K562 (cell line): ENCODE data around the gene CCNK. TPM values are rescaled to one million over a fixed set of nuclear protein-coding genes. Genes with fewer than 3 reads are reported as not detected.
A peak's percentile ranks its signal among the peaks of the same experiment; 100 is the strongest.

ENCODE experiments used
- ATAC-seq: fragments of 200-7000 bp; cut with Tn5 transposase; 3 replicates; pipeline ENCODE4 v1.9.1; 2020; ENCODE audit warnings: moderate library complexity
- Bru-seq: library from RNA; stranded (reverse); fragments of 400-500 nt; gene quantifications from one replicate; lab custom pipeline; 2021; lab: Mats Ljungman, UMichigan
- BruChase-seq, 2 experiments: library from RNA; stranded (reverse); fragments of 400-500 nt; gene quantifications; one replicate each; lab custom pipeline; 2021; lab: Mats Ljungman, UMichigan
- BruUV-seq: library from RNA; stranded (reverse); fragments of 400-500 nt; replicated peaks from 2 replicates; lab custom pipeline; 2021; lab: Mats Ljungman, UMichigan
- CTCF ChIA-PET: fragments of 300-600 bp; formaldehyde crosslinking; extraction: SDS; loops from one replicate; lab custom pipeline; 2021; ENCODE audit warnings: low intra/inter-chr PET ratio; lab: Yijun Ruan, JAX
- POLR2A ChIA-PET: fragments of 300-600, 350-650 bp; sonication (Branson Sonifier 250); formaldehyde crosslinking; extraction: SDS; loops from one replicate; lab custom pipeline; 2021; ENCODE audit warnings: antibody characterized with exemption, inconsistent platforms; lab: Yijun Ruan, JAX
- DNase-seq, 4 experiments: peaks; one replicate each; pipeline versions ENCODE4 v3.0.0 to v3.0.0-alpha.2; 2011 to 2018; ENCODE audit warnings: low spot score in 3 of 4, mixed read lengths in 3 of 4; ENCODE audit errors: extremely low read depth in 1 of 4
- FAIRE-seq: peaks from 2 replicates; lab custom pipeline; 2011; peaks lifted over from hg19 to GRCh38; lab: Jason Lieb, UNC
- H2AFZ ChIP-seq: 2 replicates; pipeline ENCODE4 v1.6.0; 2011; ENCODE audit warnings: low read depth, low read length, control low read depth, inconsistent platforms
- H3K27ac ChIP-seq: fragments of 200-600 bp; 3 replicates; pipeline ENCODE4 v1.8.0; 2011; ENCODE audit warnings: low read depth, mild to moderate bottlenecking, control low read depth, inconsistent platforms, low read length, moderate library complexity, mixed read lengths; ENCODE audit errors: extremely low read depth
- H3K27me3 ChIP-seq, 2 experiments: fragments of 300-600 bp in 1 of 2; 2 replicates in 1 of 2; 3 replicates in 1 of 2; pipeline versions ENCODE4 v1.6.0 to v1.8.0; 2011; ENCODE audit warnings: inconsistent platforms in 2 of 2, low read length in 2 of 2, mild to moderate bottlenecking in 1 of 2, mixed read lengths in 1 of 2, moderate library complexity in 1 of 2; ENCODE audit not compliant: control insufficient read depth in 2 of 2, insufficient read depth in 2 of 2
- H3K36me3 ChIP-seq: fragments of 300-600 bp; 3 replicates; pipeline ENCODE4 v1.8.0; 2011; ENCODE audit warnings: mild to moderate bottlenecking, low read length, inconsistent platforms; ENCODE audit not compliant: control insufficient read depth, insufficient read depth
- H3K4me1 ChIP-seq, 2 experiments: fragments of 200-600 bp in 1 of 2; replicated peaks in 1 of 2; 2 replicates in 1 of 2; 3 replicates in 1 of 2; pipeline versions ENCODE4 v1.5.1 to v1.8.0; 2011; ENCODE audit warnings: inconsistent platforms in 2 of 2, low read length in 2 of 2, mild to moderate bottlenecking in 1 of 2, mixed read lengths in 1 of 2, moderate library complexity in 1 of 2; ENCODE audit not compliant: control insufficient read depth in 2 of 2, insufficient read depth in 2 of 2
- H3K4me2 ChIP-seq: 2 replicates; pipeline ENCODE4 v1.6.1; 2011; ENCODE audit warnings: low read length, control low read depth, inconsistent platforms, mixed read lengths; ENCODE audit not compliant: insufficient read depth
- H3K4me3 ChIP-seq: fragments of 200-600 bp; sonication (generic), shearing (Covaris generic); 2 replicates; pipeline ENCODE4 v1.5.1; 2016; ENCODE audit warnings: control low read depth, inconsistent platforms
- H3K79me2 ChIP-seq: fragments of 200-600 bp; 3 replicates; pipeline ENCODE4 v1.8.0; 2011; ENCODE audit warnings: low read length, inconsistent platforms; ENCODE audit not compliant: control insufficient read depth, insufficient read depth
- H3K9ac ChIP-seq, 2 experiments: 2 replicates each; pipeline versions ENCODE4 v1.6.0 to v1.6.1; 2011; ENCODE audit warnings: low read depth in 2 of 2, low read length in 2 of 2, control low read depth in 1 of 2, inconsistent platforms in 1 of 2, mild to moderate bottlenecking in 1 of 2, mixed read lengths in 1 of 2; ENCODE audit not compliant: insufficient read depth in 1 of 2
- H3K9me1 ChIP-seq: one replicate; pipeline ENCODE4 v1.6.0; 2011; ENCODE audit warnings: inconsistent platforms, mild to moderate bottlenecking, low read length, moderate library complexity; ENCODE audit not compliant: control insufficient read depth, insufficient read depth
- H3K9me3 ChIP-seq: replicated peaks from 2 replicates; pipeline ENCODE4 v1.5.1; 2011; ENCODE audit warnings: low read depth, low read length, inconsistent platforms; ENCODE audit not compliant: control insufficient read depth, insufficient read depth
- H4K20me1 ChIP-seq: replicated peaks from 2 replicates; pipeline ENCODE4 v1.6.1; 2011; ENCODE audit warnings: low read length, inconsistent platforms, mixed read lengths; ENCODE audit not compliant: control insufficient read depth, insufficient read depth
- CREB1 ChIP-seq, 2 experiments: sonication (generic) in 1 of 2; formaldehyde crosslinking in 1 of 2; IDR thresholded peaks; 2 replicates each; pipeline versions ENCODE4 v1.6.1 to v1.8.0; 2012 to 2022; ENCODE audit warnings: inconsistent platforms in 1 of 2, mild to moderate bottlenecking in 1 of 2, missing genetic modification reagents in 1 of 2, moderate library complexity in 1 of 2
- HNRNPLL ChIP-seq: fragments of 200-400 bp; formaldehyde crosslinking; IDR thresholded peaks from 2 replicates; pipeline ENCODE4 v1.6.1; 2017; ENCODE audit warnings: low read length, low read depth, mild to moderate bottlenecking; ENCODE audit not compliant: poor library complexity, severe bottlenecking
- KDM5B ChIP-seq: fragments of 200-600 bp; sonication (generic); IDR thresholded peaks from 2 replicates; pipeline ENCODE4 v1.6.1; 2012; ENCODE audit warnings: low read depth, mild to moderate bottlenecking, moderate library complexity, low read length, control low read depth, inconsistent platforms; ENCODE audit not compliant: insufficient replicate concordance
- MAZ ChIP-seq, 2 experiments: fragments of 450-650 bp in 1 of 2; sonication (generic) in 1 of 2; formaldehyde crosslinking; IDR thresholded peaks in 1 of 2; conservative IDR thresholded peaks in 1 of 2; 2 replicates each; pipeline versions ENCODE4 v1.4.0 to v1.5.0; 2020; ENCODE audit warnings: mild to moderate bottlenecking in 1 of 2, missing genetic modification reagents in 1 of 2
- NFRKB ChIP-seq: fragments of 450-650 bp; IDR thresholded peaks from 2 replicates; pipeline ENCODE4 v1.6.1; 2016; ENCODE audit warnings: low read depth
- RBM25 ChIP-seq: fragments of 200-400 bp; formaldehyde crosslinking; IDR thresholded peaks from 2 replicates; pipeline ENCODE4 v1.6.1; 2018; ENCODE audit warnings: low read length, low read depth, moderate library complexity; ENCODE audit not compliant: severe bottlenecking
- SP1 ChIP-seq: sonication (generic); formaldehyde crosslinking; IDR thresholded peaks from 2 replicates; pipeline ENCODE4 v1.8.1; 2022; ENCODE audit warnings: mild to moderate bottlenecking, missing genetic modification reagents
- SP2 ChIP-seq: IDR thresholded peaks from 2 replicates; pipeline ENCODE4 v1.6.1; 2011; ENCODE audit warnings: mild to moderate bottlenecking, low read depth, low read length, moderate library complexity; ENCODE audit not compliant: poor library complexity, severe bottlenecking; ENCODE audit errors: extremely low read depth
- ZFX ChIP-seq: sonication (generic); formaldehyde crosslinking; IDR thresholded peaks from 2 replicates; pipeline ENCODE4 v1.8.0; 2022; ENCODE audit warnings: mild to moderate bottlenecking, missing genetic modification reagents, moderate library complexity
- whole genome bisulfite sequencing: fragments of 100-300 bp; shearing (Covaris generic); methylation state at CpG from one replicate; pipeline ENCODE4 v1.1.6; 2016; ENCODE audit warnings: low coverage, mixed read lengths; ENCODE audit not compliant: insufficient coverage; ENCODE audit errors: missing lambda C conversion rate; 5-methylcytosine and 5-hydroxymethylcytosine counted together
- in situ Hi-C: fragments of 300-500 bp; cut with MboI; formaldehyde crosslinking; loops from 4 replicates; pipeline ENCODE4 v1.15.0; 2018; ENCODE audit warnings: inconsistent platforms, mixed read lengths
- intact Hi-C: fragments of 100-400 bp; cut with micrococcal nuclease; formaldehyde crosslinking; loops from 2 replicates; pipeline ENCODE4 v1.14.2; 2022
- long read RNA-seq, 3 experiments: library from polyadenylated mRNA in 2 of 3; library from RNA in 1 of 3; unstranded in 2 of 3; stranded (forward) in 1 of 3; transcript quantifications; one replicate each; pipeline ENCODE4 v2.0.0, GENCODE V29; 2019 to 2022
- polyA minus RNA-seq, 3 experiments: library from RNA; depleted of rRNA, polyadenylated mRNA; stranded (reverse); fragments of >200 nt; gene quantifications; 2 replicates each; pipeline ENCODE4 v1.2.3, GENCODE V29; 2011
- polyA plus RNA-seq, 8 experiments: library from polyadenylated mRNA; depleted of rRNA in 4 of 8; stranded (reverse) in 5 of 8; unstranded in 3 of 8; fragments of >200 nt; fragmentation: Nextera tagmentation in 2 of 8; fragmentation: Illumina TruSeq in 1 of 8; extraction: Ambion mirVana in 2 of 8; extraction: Trizol in 1 of 8; gene quantifications; 2 replicates each; pipeline versions ENCODE4 v1.2.1 to v1.2.3, GENCODE V29; 2011 to 2014; ENCODE audit warnings: inconsistent platforms in 1 of 8, missing spikeins in 1 of 8
- total RNA-seq, 7 experiments: library from RNA; depleted of rRNA in 6 of 7; stranded (reverse); fragments of >200 nt in 6 of 7; fragmentation: Illumina TruSeq in 2 of 7; extraction: Trizol in 2 of 7; gene quantifications; 2 replicates each; pipeline versions ENCODE4 v1.2.1 to v1.2.3, GENCODE V29; 2011 to 2021; ENCODE audit warnings: low replicate concordance in 1 of 7
- TF ChIP-seq, protein P1 (sequence below): fragments of 250-450 bp; sonication (Bioruptor Pico); IDR thresholded peaks from 2 replicates; pipeline ENCODE4 v1.4.0; 2020
- TF ChIP-seq, protein P2 (sequence below): fragments of 450-650 bp; IDR thresholded peaks from 2 replicates; pipeline ENCODE4 v1.6.1; 2016; ENCODE audit warnings: borderline replicate concordance

CCNK gene
- total RNA-seq (2011; cell fraction: chromatin; rRNA removed; ENCODE audit: low replicate concordance), result 51.2 and 83.1 TPM in 2 replicates
- 21.5 and 32.9 TPM in 2 replicates for total RNA-seq (2011; cell fraction: nucleolus; rRNA removed)
- 39.8 TPM in 2 replicates for total RNA-seq (2011; cell fraction: nucleoplasm; rRNA removed)
- total RNA-seq (2014; rRNA removed), result 15.9 and 20.2 TPM in 2 replicates
- total RNA-seq (2014; rRNA removed; fragmentation: Illumina TruSeq; extraction: Trizol), result 9.3 and 10.6 TPM in 2 replicates
- 10.1 and 12.9 TPM in 2 replicates for total RNA-seq (2015; rRNA removed; fragmentation: Illumina TruSeq; extraction: Trizol)
- total RNA-seq (2021), result 54.8 and 63.6 TPM in 2 replicates
- 6.6 and 9.0 TPM in 2 replicates for polyA plus RNA-seq (2011; rRNA removed)
- polyA plus RNA-seq (2011; cell fraction: cytosol; rRNA removed), result 6.1 and 11.8 TPM in 2 replicates
- polyA plus RNA-seq (2011; cell fraction: nucleus; rRNA removed), result 13.8 and 18.3 TPM in 2 replicates
- 38.8 and 55.9 TPM in 2 replicates for polyA plus RNA-seq (2012)
- polyA plus RNA-seq (2014; fragmentation: Illumina TruSeq; extraction: Trizol), result 74.6 and 84.2 TPM in 2 replicates
- polyA plus RNA-seq (2014; fragmentation: Nextera tagmentation; extraction: Ambion mirVana), result 10 to 100 TPM in 1 of 2 experiments, 1 to 10 TPM in 1; 5.8 to 16.4 TPM
- polyA plus RNA-seq (2014; rRNA removed), result 12.5 and 16.9 TPM in 2 replicates
- polyA minus RNA-seq (2011; rRNA and poly(A)+ RNA removed), result 37.8 and 42.2 TPM in 2 replicates
- 22.9 and 44.6 TPM in 2 replicates for polyA minus RNA-seq (2011; cell fraction: cytosol; rRNA and poly(A)+ RNA removed)
- 16.3 and 31.9 TPM in 2 replicates for polyA minus RNA-seq (2011; cell fraction: nucleus; rRNA and poly(A)+ RNA removed)
- percentile 78 among the genes with signal in this experiment for Bru-seq, nascent RNA
- BruChase-seq, experiment 1, labeled RNA remaining after a 2-hour chase, result percentile 75 among the genes with signal in this experiment
- BruChase-seq, experiment 2, labeled RNA remaining after a 6-hour chase, result percentile 76 among the genes with signal in this experiment
- long read RNA-seq, experiment 1, partial matches to known transcripts, result 98 of 101 reads
- long read RNA-seq, experiment 1, other reads (novel, unspliced or antisense), result 3 of 101 reads
- long read RNA-seq, experiment 2, transcript CCNK-201 (11 exons, 3,524 nt), result major isoform, 6 of 47 reads
- long read RNA-seq, experiment 2, partial matches to known transcripts, result 32 of 47 reads
- long read RNA-seq, experiment 2, other reads (novel, unspliced or antisense), result 9 of 47 reads
- long read RNA-seq, experiment 3, partial matches to known transcripts, result 3 of 9 reads
- long read RNA-seq, experiment 3, other reads (novel, unspliced or antisense), result 5 of 9 reads

DNA sequence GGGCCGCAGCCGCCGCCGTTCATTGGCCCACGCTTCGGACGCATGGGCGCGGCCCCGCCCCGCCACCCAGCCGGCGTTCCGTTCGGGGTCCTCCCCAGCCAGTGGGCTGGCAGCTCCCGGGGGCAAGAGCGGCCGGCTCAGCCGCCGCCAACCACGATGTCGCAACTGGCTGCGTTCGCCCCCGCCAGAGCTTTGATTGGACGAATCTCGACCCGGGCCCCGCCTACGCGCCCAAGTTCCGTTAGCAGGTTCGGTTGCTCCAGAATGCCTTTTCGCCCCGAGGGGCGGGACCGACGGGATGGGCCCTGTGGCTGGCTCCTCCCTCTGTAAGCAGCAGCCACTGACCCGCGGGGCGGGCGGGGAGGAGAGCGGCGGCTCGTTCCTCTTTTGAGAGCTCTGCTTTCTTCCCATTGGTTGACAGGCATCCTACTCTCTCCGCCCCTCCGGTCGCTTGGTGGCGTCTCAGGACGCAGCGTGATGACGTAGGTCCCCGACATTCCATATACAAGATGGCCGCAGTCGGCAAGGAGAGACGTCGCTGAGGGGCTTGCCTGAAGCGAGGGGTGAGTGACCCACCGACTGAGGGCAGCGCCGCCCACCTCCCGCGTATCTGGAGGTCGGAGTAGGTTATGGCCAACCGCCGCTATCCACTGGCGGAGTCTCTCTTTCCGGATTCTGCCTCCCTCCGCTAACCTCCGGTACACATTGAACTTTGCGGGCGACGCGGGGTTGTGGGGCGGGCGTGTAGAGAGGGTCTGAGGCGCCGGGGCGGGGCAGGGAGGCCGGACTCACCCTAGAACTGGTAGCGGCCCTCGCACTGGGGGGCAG is at the start of gene CCNK:
TSS of gene CCNK (plus strand) at position 493 of the 828 bp plus-strand sequence. CDS start 11,269 bp downstream, outside the sequence.
- Histone ChIP-seq H3K9me1 (no peaks in the 10 kb centered on the region), H3K9ac (peak within 1 kb of the TSS; percentile 77 to 99), H3K27me3 (no peaks in the 10 kb centered on the region), H3K4me1 (peaks cover 8 to 29% of the 10 kb centered on the region in 2 experiments; a peak in 4 of 5 replicates), H3K27ac (peak within 1 kb of the TSS; percentile 87), H3K79me2 (peaks cover 91% of the 10 kb centered on the region), H4K20me1 (peaks cover 27% of the 10 kb centered on the region), H3K36me3 (no peaks in the 10 kb centered on the region), H3K4me3 (peak within 1 kb of the TSS; percentile 91), H2AFZ (peak within 1 kb of the TSS; percentile 61), H3K9me3 (no peaks in the 10 kb centered on the region), H3K4me2 (peak within 1 kb of the TSS; percentile 87)
- CTCF ChIA-PET, result no interaction called here
- peak; percentile 91 to 97 (median 94) for DNase-seq
- peak; percentile 97 for FAIRE-seq
- no TSS peak for BruUV-seq
- POLR2A ChIA-PET, result interaction anchor here (0.6 to 1.6 kb wide), 11 partner anchors 9 to 511 kb away, joined by 3 to 5 read pairs (median 3); partner anchors contain the start of gene CYP46A1
- under 1% methylated on average over 52 of the region's 82 CpGs for whole genome bisulfite sequencing
- peak; percentile 92 for ATAC-seq
- intact Hi-C loops (no loop called here), in situ Hi-C loops (no loop called here)
- TF ChIP-seq ZFX (CRISPR knock-in tag) (peak; percentile 6; the same call in 1 of the 2 replicates), SP2 (peak; percentile 59), KDM5B (peak; percentile 85), RBM25 (peak; percentile 90), HNRNPLL (peak; percentile 47), CREB1 (IDR thresholded peaks at IDR 0.05) (peak; percentile 98), CREB1 (CRISPR knock-in tag; IDR thresholded peaks at IDR 0.05) (peak; percentile 98), MAZ (CRISPR knock-in tag; conservative IDR thresholded peaks at IDR 0.05 in 1 of 2, IDR thresholded peaks at IDR 0.05 in 1 of 2) (peak; percentile 76 to 88; a peak in 3 of 4 replicates), SP1 (CRISPR knock-in tag) (peak; percentile 90), NFRKB (peak; percentile 75)
- TF ChIP-seq, protein P1, sequence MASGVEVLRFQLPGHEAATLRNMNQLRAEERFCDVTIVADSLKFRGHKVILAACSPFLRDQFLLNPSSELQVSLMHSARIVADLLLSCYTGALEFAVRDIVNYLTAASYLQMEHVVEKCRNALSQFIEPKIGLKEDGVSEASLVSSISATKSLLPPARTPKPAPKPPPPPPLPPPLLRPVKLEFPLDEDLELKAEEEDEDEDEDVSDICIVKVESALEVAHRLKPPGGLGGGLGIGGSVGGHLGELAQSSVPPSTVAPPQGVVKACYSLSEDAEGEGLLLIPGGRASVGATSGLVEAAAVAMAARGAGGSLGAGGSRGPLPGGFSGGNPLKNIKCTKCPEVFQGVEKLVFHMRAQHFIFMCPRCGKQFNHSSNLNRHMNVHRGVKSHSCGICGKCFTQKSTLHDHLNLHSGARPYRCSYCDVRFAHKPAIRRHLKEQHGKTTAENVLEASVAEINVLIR, result peak; percentile 94
- TF ChIP-seq, protein P2, sequence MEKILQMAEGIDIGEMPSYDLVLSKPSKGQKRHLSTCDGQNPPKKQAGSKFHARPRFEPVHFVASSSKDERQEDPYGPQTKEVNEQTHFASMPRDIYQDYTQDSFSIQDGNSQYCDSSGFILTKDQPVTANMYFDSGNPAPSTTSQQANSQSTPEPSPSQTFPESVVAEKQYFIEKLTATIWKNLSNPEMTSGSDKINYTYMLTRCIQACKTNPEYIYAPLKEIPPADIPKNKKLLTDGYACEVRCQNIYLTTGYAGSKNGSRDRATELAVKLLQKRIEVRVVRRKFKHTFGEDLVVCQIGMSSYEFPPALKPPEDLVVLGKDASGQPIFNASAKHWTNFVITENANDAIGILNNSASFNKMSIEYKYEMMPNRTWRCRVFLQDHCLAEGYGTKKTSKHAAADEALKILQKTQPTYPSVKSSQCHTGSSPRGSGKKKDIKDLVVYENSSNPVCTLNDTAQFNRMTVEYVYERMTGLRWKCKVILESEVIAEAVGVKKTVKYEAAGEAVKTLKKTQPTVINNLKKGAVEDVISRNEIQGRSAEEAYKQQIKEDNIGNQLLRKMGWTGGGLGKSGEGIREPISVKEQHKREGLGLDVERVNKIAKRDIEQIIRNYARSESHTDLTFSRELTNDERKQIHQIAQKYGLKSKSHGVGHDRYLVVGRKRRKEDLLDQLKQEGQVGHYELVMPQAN, result peak; percentile 72; the same call in 1 of the 2 replicates
